Chondrocyte (in vitro differentiated cells): ENCODE measurements around the gene CST7. TPM values are rescaled to one million over a fixed set of nuclear protein-coding genes. Genes with fewer than 3 reads are reported as not detected.
"Not testable (repeated sequence)": the region's sequence is repeated elsewhere in the genome, so short reads cannot be mapped to it uniquely, and the experiment has no call there.

Experiments
- DNase-seq: peaks from one replicate; pipeline ENCODE4 v3.0.0; 2021; ENCODE audit warnings: mixed read lengths, low spot score
- H3K27ac Mint-ChIP-seq: one replicate; pipeline ENCODE4 v1.8.0; 2021; ENCODE audit warnings: mild to moderate bottlenecking, moderate library complexity, mixed read lengths; ENCODE audit not compliant: unreplicated experiment
- H3K27me3 Mint-ChIP-seq: 2 replicates; pipeline ENCODE4 v1.8.0; 2021; ENCODE audit warnings: low read depth, mixed read lengths
- H3K36me3 Mint-ChIP-seq: 2 replicates; pipeline ENCODE4 v1.8.0; 2021; ENCODE audit warnings: low read depth, mixed read lengths
- H3K4me1 Mint-ChIP-seq: 2 replicates; pipeline ENCODE4 v1.8.0; 2021; ENCODE audit warnings: low read depth, mild to moderate bottlenecking, mixed read lengths
- H3K4me3 Mint-ChIP-seq: one replicate; pipeline ENCODE4 v1.8.0; 2021; ENCODE audit warnings: mild to moderate bottlenecking, moderate library complexity, mixed read lengths; ENCODE audit not compliant: unreplicated experiment
- H3K9me3 Mint-ChIP-seq: 2 replicates; pipeline ENCODE4 v1.8.0; 2021; ENCODE audit warnings: low read depth, mixed read lengths
- total RNA-seq: library from RNA; stranded (reverse); gene quantifications from 3 replicates; pipeline ENCODE4 v1.2.1, GENCODE V29; 2021
- TF ChIP-seq, protein P1 (sequence below): fragments of 200-600 bp; sonication (generic); IDR thresholded peaks from 2 replicates; pipeline ENCODE4 v1.5.0; 2021; ENCODE audit warnings: antibody characterized with exemption, mild to moderate bottlenecking, moderate library complexity

CST7 gene
- total RNA-seq, 1 donor from 2014 or later = not detected

DNA sequence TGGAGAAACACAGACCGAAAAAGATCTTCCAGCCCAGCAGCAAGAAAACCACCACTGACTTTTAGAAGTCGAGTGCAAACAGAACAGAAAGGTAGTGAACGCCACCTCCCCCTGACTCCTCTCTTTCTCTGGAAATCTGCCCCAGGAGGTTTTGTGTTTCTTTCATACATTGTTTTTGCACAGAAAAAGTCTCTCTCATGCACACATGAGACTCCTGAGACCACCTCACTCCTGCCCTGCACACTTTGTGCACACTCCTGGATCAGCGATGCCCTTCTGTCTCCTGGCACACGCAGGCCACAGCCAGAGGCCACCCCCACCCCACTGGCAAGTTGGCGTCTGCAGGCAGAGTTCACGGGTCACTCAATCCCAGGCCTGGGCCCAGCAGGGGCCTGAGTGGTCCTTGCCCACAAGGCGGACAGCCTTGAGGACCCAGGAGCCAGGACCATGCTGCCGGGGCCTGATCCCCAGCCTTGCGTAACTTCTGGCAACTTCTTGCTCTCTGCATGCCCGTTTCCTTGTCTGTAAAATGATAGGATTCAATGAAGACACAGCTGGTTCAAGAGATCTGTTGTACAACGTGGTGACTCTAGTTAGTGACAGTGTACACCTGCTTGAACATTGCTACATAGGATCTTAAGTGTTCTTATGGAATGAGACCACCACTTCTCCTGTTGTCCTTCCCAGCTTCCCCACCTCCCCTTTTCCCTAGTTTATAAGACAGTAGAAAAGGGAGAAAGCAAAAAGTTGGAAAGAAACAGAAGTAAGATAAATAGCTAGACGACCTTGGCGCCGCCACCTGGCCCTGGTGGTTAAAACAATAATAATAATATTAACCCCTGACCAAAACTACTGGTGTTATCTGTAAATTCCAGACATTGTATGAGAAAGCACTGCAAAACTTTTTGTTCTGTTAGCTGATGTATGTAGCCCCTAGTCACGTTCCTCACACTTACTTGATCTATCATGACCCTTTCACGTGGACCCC lies 30.2 kb upstream of the CST7 start:
- peaks cover 18% of the 10 kb centered on the region for H3K4me1 Mint-ChIP-seq
- H3K27ac Mint-ChIP-seq = no peak overlapping the region
- no peak for DNase-seq
- peaks cover 1% of the 10 kb centered on the region for H3K36me3 Mint-ChIP-seq
- TF ChIP-seq, protein P1, sequence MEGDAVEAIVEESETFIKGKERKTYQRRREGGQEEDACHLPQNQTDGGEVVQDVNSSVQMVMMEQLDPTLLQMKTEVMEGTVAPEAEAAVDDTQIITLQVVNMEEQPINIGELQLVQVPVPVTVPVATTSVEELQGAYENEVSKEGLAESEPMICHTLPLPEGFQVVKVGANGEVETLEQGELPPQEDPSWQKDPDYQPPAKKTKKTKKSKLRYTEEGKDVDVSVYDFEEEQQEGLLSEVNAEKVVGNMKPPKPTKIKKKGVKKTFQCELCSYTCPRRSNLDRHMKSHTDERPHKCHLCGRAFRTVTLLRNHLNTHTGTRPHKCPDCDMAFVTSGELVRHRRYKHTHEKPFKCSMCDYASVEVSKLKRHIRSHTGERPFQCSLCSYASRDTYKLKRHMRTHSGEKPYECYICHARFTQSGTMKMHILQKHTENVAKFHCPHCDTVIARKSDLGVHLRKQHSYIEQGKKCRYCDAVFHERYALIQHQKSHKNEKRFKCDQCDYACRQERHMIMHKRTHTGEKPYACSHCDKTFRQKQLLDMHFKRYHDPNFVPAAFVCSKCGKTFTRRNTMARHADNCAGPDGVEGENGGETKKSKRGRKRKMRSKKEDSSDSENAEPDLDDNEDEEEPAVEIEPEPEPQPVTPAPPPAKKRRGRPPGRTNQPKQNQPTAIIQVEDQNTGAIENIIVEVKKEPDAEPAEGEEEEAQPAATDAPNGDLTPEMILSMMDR = peak; percentile 45
- no peak overlapping the region for H3K4me3 Mint-ChIP-seq
- peaks cover 6% of the 10 kb centered on the region for H3K9me3 Mint-ChIP-seq
- peaks cover 8% of the 10 kb centered on the region for H3K27me3 Mint-ChIP-seq

DNA sequence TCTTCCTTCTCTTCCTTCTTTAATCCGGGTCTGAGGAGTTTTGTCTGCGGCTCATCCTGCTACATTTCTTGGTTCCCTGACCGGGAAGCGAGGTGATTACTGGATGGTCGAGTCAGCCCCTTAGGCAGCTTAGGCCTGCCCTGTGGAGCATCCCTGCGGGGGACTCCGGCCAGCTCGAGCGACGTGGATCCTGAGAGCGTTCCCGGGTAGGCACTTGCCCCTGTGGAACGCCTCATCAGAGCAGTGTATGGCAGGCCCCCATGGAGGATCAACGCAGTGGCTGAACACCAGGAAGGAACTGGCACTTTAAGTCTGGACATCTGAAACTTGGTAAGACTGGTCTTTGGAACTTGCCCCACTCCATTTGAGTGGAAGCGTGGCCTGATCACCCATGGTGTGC lies 29.4 kb upstream of the CST7 start:
- H3K27me3 Mint-ChIP-seq, H3K27ac Mint-ChIP-seq, H3K36me3 Mint-ChIP-seq, H3K9me3 Mint-ChIP-seq, H3K4me3 Mint-ChIP-seq, DNase-seq: not testable (repeated sequence)
- H3K4me1 Mint-ChIP-seq = peaks cover 18% of the 10 kb centered on the region

DNA sequence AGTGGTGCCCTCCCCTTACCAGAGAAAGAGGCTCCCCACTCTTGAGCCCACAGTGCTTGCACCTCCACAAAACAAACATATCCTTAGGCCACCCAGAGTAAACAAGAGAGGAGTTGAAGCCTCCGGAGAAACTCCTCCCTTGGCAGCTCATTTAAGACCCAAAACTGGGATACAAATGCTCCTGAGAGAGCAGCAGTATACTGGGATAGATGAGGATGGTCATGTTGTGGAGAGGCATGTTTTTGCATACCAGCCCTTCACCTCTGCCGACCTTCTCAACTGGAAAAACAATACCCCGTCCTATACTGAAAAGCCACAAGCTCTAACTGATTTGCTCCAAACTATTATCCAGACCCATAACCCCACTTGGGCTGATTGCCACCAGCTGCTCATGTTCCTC lies 28.4 kb upstream of the CST7 start:
- H3K36me3 Mint-ChIP-seq, DNase-seq, H3K27ac Mint-ChIP-seq, H3K4me3 Mint-ChIP-seq, H3K9me3 Mint-ChIP-seq: not testable (repeated sequence)
- peaks cover 11% of the 10 kb centered on the region for H3K27me3 Mint-ChIP-seq
- peaks cover 18% of the 10 kb centered on the region for H3K4me1 Mint-ChIP-seq

DNA sequence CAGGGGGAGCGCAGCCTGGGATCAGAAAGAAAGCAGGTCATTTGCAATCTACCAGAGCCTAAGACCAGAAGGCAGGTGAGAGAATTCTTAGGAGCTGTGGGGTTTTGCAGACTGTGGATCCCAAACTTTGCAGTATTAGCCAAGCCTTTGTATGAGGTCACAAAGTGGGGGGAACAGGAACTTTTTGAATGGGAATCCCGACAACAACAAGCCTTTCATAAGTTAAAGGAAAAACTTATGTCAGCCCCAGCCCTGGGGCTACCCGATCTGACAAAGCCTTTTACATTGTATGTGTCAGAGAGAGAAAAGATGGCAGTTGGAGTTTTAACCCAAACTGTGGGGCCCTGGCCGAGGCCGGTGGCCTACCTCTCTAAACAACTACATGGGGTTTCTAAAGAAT lies 19.8 kb upstream of the CST7 start:
- H3K4me1 Mint-ChIP-seq = peaks cover 15% of the 10 kb centered on the region
- not testable (repeated sequence) for H3K4me3 Mint-ChIP-seq, DNase-seq, H3K36me3 Mint-ChIP-seq, H3K27me3 Mint-ChIP-seq, H3K9me3 Mint-ChIP-seq, H3K27ac Mint-ChIP-seq

DNA sequence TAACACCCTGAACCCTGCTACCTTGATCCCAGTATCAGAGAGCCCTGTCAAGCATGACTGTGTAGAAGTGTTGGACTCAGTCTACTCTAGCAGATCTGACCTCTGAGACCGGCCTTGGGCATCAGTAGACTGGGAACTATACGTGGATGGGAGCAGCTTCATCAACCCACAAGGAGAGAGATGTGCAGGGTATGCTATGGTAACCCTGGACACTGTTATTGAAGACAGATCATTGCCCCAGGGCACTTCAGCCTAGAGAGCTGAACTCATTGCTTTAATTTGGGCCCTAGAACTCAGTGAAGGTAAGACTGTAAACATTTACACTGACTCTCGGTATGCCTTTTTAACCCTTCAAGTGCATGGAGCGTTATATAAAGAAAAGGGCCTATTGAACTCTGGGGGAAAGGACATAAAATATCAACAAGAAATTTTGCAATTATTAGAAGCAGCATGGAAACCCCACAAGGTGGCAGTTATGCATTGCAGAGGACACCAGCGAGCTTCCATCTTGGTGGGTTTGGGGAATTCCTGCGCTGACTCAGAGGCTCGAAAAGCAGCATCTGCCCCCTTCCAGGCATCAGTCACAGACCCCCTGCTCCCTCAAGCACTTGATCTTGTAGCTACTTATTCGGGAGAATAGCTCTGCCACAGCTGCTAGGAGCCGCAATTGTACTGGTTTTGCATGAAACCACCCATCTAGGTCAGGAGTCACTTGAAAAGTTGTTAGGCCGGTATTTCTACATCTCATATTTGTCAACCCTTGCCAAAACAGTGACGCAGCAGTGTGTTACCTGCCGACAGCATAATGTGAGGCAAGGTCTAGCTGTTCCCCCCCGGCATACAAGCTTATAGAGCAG lies 19.0 kb upstream of the CST7 start:
- H3K9me3 Mint-ChIP-seq, DNase-seq, H3K36me3 Mint-ChIP-seq, H3K27me3 Mint-ChIP-seq, H3K27ac Mint-ChIP-seq, H3K4me3 Mint-ChIP-seq: not testable (repeated sequence)
- H3K4me1 Mint-ChIP-seq = peaks cover 15% of the 10 kb centered on the region

DNA sequence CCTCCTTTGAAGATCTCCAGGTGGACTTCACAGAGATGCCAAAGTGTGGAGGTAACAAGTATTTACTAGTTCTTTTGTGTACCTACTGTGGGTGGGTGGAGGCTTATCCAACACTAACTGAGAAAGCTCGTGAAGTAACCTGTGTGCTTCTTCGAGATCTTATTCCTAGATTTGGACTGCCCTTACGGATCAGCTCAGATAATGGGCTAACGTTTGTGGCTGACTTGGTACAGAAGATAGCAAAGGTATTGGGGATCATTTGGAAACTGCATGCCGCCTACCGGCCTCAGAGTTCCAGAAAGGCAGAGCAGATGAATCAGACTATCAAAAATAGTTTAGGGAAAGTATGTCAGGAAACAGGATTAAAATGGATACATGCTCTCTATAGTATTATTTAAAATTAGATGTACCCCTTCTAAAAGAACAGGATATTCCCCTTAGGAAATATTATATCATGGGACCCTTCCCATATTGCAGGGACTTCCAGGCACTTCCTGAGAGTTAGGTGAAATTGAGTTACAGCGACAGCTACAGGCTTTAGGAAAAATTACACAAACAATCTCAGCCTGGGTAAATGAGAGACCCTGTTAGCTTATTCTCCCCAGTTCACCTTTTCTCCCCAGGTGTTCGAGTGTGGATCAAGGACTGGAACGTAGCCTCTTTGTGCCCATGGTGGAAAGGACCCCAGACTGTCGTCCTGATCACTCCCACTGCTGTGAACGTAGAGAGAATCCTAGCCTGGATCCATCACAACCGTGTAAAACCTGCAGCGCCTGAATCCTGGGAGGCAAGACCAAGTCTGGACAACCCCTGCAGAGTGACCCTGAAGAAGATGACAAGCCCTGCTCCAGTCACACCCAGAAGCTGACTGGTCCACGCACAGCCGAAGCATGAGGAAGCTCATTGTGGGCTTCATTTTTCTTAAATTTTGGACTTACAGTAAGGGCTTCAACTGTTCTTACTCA lies 18.1 kb upstream of the CST7 start:
- H3K9me3 Mint-ChIP-seq, H3K4me3 Mint-ChIP-seq, H3K27me3 Mint-ChIP-seq, H3K36me3 Mint-ChIP-seq, DNase-seq, H3K27ac Mint-ChIP-seq: not testable (repeated sequence)
- TF ChIP-seq, protein P1 = peak; percentile 77
- peaks cover 15% of the 10 kb centered on the region for H3K4me1 Mint-ChIP-seq

DNA sequence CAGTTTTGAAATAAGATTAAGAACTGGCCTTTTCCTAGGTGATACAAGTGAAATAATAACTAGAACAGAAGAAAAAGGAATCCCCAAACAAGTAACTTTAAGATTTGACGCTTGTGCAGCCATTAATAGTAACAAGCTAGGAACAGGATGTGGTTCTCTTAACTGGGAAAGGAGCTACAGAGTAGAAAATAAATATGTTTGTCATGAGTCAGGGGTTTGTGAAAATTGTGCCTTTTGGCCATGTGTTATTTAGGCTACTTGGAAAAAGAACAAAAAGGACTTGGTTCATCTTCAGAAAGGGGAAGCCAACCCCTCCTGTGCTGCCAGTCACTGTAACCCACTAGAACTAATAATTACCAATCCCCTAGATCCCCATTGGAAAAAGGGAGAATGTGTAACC lies 17.2 kb upstream of the CST7 start:
- peak overlapping the region; percentile 19 for H3K27ac Mint-ChIP-seq
- not testable (repeated sequence) for H3K27me3 Mint-ChIP-seq, DNase-seq

More for the DNA sequence above, 17.2 kb upstream of the CST7 start:
- not testable (repeated sequence) for H3K9me3 Mint-ChIP-seq, H3K36me3 Mint-ChIP-seq, H3K4me3 Mint-ChIP-seq
- H3K4me1 Mint-ChIP-seq = peaks cover 15% of the 10 kb centered on the region
